ENCODE data around the gene PPP1R8. TPM values are rescaled to one million over a fixed set of nuclear protein-coding genes. Genes with fewer than 3 reads are reported as not detected.

Gene PPP1R8
- total and polyA plus RNA-seq, 10 of the 15 experiments (the other 5 are each of a cell fraction or from before 2014, with no cell fraction given), result 10.2 to 77.0 (median 53.0) TPM

GRCh38 chr1:27872059-27872801 is 41.6 kb downstream of the PPP1R8 start, which contains the start of gene THEMIS2 (continued):
- TF ChIP-seq, protein P1, sequence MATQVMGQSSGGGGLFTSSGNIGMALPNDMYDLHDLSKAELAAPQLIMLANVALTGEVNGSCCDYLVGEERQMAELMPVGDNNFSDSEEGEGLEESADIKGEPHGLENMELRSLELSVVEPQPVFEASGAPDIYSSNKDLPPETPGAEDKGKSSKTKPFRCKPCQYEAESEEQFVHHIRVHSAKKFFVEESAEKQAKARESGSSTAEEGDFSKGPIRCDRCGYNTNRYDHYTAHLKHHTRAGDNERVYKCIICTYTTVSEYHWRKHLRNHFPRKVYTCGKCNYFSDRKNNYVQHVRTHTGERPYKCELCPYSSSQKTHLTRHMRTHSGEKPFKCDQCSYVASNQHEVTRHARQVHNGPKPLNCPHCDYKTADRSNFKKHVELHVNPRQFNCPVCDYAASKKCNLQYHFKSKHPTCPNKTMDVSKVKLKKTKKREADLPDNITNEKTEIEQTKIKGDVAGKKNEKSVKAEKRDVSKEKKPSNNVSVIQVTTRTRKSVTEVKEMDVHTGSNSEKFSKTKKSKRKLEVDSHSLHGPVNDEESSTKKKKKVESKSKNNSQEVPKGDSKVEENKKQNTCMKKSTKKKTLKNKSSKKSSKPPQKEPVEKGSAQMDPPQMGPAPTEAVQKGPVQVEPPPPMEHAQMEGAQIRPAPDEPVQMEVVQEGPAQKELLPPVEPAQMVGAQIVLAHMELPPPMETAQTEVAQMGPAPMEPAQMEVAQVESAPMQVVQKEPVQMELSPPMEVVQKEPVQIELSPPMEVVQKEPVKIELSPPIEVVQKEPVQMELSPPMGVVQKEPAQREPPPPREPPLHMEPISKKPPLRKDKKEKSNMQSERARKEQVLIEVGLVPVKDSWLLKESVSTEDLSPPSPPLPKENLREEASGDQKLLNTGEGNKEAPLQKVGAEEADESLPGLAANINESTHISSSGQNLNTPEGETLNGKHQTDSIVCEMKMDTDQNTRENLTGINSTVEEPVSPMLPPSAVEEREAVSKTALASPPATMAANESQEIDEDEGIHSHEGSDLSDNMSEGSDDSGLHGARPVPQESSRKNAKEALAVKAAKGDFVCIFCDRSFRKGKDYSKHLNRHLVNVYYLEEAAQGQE (IDR thresholded peaks at IDR 0.05; ENCODE audit: low read depth, low read length), result no peak
- TF ChIP-seq, protein P2, sequence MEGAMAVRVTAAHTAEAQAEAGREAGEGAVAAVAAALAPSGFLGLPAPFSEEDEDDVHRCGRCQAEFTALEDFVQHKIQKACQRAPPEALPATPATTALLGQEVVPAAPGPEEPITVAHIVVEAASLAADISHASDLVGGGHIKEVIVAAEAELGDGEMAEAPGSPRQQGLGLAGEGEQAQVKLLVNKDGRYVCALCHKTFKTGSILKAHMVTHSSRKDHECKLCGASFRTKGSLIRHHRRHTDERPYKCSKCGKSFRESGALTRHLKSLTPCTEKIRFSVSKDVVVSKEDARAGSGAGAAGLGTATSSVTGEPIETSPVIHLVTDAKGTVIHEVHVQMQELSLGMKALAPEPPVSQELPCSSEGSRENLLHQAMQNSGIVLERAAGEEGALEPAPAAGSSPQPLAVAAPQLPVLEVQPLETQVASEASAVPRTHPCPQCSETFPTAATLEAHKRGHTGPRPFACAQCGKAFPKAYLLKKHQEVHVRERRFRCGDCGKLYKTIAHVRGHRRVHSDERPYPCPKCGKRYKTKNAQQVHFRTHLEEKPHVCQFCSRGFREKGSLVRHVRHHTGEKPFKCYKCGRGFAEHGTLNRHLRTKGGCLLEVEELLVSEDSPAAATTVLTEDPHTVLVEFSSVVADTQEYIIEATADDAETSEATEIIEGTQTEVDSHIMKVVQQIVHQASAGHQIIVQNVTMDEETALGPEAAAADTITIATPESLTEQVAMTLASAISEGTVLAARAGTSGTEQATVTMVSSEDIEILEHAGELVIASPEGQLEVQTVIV (IDR thresholded peaks at IDR 0.05; ENCODE audit: borderline replicate concordance, partially characterized antibody), result no peak
- TF ChIP-seq ZBTB33 (IDR thresholded peaks at IDR 0.05) (no peak), ZNF274 (IDR thresholded peaks at IDR 0.05; ENCODE audit: insufficient read depth, insufficient read length) (no peak), CEBPZ (IDR thresholded peaks at IDR 0.05; ENCODE audit: low read depth, low read length) (no peak), YY1 (IDR thresholded peaks at IDR 0.05; ENCODE audit: low read depth, low read length) (no peak), TAF1 (IDR thresholded peaks at IDR 0.05; ENCODE audit: borderline replicate concordance, low read depth, low read length) (peak; percentile 65; the same call in 1 of the 2 replicates), ZBTB11 (CRISPR knock-in tag; IDR thresholded peaks at IDR 0.05) (no peak), SIN3A (IDR thresholded peaks at IDR 0.05; ENCODE audit: low read depth, low read length) (no peak), WRNIP1 (IDR thresholded peaks at IDR 0.05; ENCODE audit: borderline replicate concordance, low read depth, low read length) (no peak), ZNF24 (IDR thresholded peaks at IDR 0.05) (no peak), GATAD2B (conservative IDR thresholded peaks at IDR 0.05; ENCODE audit: low read depth) (0 out of 2 replicates have a peak, but pooled peaks have one; percentile 18), CBX5 (IDR thresholded peaks at IDR 0.05; ENCODE audit: low read depth) (no peak)
